GM18520 (cell line): Measurements from ENCODE around the gene NEU3.
"Not testable (repeated sequence)": the region's sequence is repeated elsewhere in the genome, so short reads cannot be mapped to it uniquely, and the experiment has no call there.

Experiments used
- ATAC-seq: cut with Tn5 transposase; IDR thresholded peaks from one replicate; pipeline ENCODE4 v1.9.1; 2021; ENCODE audit not compliant: unreplicated experiment

The NEU3 gene, protein sequence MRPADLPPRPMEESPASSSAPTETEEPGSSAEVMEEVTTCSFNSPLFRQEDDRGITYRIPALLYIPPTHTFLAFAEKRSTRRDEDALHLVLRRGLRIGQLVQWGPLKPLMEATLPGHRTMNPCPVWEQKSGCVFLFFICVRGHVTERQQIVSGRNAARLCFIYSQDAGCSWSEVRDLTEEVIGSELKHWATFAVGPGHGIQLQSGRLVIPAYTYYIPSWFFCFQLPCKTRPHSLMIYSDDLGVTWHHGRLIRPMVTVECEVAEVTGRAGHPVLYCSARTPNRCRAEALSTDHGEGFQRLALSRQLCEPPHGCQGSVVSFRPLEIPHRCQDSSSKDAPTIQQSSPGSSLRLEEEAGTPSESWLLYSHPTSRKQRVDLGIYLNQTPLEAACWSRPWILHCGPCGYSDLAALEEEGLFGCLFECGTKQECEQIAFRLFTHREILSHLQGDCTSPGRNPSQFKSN

DNA sequence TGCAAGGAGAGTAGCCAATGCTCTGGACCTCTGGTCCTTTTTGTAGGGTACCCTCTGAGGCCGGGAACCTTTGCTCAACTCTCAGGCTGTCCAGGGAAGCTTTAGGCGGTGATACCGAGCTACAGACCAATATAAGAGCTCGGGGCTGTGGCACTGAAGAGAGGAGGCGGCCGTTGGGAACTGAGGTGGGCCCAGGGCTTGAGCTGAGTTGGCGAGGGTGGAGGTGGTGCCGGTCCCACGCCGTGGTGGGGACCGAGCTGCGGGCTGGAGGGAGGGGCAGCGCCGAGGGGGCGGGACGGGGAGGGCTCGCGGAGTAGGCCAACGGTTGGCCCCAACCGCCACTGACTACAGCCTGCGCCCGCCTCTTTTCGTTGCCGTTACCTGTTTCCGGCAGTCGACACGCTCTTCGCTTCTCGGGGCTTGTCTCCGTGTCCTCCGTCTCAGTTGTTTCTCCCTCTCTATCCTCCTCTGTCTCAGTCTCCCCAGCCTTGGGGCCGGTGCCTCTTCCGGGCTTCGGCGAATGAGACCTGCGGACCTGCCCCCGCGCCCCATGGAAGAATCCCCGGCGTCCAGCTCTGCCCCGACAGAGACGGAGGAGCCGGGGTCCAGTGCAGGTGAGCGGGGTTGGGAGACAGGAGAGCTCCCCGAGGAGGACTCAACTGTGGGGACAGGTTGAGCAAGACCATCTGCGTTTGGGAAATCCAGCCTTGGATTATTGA, at the start of gene NEU3:
Gene NEU3, plus strand, starts transcription at position 393 of the 719 bp plus-strand sequence. Its CDS starts 128 bp downstream, at position 521.
- peak; percentile 75 for ATAC-seq

DNA sequence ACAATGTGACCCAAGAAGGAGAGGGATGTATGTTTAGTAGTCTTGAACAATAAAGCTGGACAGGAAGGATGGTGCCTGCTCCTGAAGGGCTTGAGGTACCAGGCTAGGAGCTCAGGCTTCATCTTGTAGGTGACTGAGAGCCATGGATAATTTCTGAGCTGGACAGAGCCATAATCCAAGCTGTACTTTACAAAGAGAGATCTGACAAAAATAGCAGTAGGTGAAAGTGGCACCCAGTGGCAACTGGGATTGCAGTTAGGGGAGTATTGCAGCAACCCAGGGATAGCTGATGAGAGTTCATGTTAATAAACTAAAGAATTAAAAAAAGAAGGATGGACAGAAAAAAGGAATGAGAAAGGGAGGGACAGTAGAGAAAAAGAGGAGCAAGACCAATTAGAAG, 47.2 kb upstream of the NEU3 start:
- no peak for ATAC-seq

DNA sequence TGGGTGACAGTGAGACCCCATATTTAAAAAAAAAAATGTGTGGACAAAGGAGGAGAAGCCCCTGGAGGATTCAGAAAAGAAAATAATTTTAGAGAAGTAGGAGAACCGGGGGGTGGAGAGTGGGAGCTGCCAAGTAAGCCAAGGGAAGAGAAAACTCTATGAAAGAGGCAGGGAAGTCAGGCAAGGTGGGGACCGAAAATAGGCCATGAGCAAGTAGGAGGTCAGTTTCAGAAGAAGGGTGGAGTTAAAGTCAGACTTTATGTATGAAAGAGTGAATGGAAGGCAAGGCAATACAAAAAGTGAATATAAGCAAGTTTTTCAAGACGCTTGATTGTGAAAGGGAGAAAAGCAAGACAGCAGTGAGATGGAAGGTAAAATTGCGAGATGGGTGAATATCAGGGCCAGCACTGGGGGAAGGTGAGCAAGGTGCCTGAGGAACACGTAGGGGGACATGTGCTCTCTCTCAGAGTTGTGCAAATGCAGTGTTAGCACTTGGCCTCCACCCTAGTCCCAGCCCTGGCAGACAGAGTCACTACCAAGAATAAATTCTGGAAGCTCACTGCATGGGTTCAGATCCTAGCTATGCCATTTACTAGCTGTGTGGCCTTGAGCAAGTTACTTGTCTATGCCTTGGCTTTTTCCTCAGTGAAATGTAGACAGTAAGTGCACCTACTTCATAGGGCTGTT, 46.5 kb upstream of the NEU3 start:
- no peak for ATAC-seq

DNA sequence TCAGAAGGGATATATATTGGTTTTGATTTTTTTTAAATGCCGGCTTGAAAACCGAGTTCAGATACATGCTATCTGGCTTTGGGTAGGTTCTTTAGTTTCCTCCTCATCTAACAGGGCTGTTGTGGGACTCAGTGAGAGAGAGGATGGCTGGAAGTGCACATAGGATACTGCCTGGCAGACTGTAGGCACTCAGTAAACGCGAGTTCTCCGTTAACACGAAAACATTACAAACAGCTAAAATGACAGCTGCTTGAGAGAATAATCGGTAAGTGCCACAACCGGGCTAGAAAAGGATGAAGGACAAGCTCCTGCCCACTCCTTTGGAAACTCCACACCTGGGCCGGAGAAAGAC, 40.2 kb upstream of the NEU3 start:
- ATAC-seq: no peak

DNA sequence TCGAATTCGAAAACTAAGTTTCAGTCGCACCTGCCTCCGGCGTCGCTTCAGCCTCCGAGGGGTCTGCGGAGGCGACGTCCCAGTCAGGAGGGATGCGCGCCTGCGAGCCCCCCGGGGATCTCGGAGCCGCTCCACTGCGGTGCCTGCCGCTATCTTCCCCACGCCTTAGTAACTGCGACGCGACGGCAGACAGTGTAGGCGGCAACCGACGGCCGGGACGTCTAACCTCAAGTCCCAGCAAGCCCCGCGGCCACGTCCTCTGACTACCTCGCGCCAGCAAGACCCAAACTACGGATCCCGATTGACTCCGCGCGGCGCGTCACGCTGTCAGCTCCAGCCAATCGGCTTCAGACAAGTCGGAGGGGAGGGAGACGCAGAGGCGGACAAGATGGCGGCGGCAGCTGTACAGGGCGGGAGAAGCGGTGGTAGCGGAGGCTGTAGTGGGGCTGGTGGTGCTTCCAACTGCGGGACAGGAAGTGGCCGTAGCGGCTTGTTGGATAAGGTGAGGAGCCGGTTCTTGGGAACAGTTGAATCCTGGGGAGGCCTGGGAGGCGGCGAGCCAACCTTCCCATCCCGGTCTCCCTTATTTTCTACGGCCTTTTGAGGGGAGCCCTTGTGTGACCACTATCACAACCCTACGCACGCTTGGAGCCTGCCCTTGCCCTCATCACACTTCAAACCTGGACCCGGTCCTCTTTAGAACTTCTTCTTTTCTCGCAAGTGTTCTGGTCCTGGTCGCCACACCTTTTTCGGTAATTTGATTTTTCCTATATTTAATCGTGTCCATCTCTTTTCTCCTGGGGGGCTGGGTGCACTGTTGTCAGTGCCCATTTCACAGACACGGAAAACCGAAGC, 39.6 kb upstream of the NEU3 start, which contains the start of the genes SPCS2 and XRRA1:
Gene SPCS2, plus strand, starts transcription at position 369 of the 855 bp plus-strand sequence. Its CDS starts 20 bp downstream, at position 389.
Gene XRRA1, minus strand, starts transcription at position 194 of the 855 bp plus-strand sequence. CDS start 8,213 bp downstream, outside the sequence.
- ATAC-seq: peak; percentile 90

DNA sequence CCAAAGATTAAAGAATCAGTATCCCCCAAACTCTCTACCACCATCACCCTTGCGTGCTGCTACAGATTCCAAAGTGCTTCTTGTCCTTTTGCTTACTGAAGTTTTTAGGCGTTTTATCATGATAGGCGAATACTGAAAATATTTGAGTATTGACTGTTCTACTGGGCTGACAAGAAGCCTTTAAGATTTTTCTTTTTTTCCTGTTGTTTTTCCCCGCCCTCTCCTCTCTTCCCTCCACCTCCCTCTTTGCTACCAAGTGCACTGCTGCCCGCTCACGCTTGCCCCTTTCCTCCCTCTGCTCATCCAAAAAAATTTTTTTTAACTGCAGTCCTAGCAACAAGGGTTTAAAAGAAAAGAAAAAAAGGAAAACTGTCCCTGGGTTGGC, 39.0 kb upstream of the NEU3 start:
- no peak for ATAC-seq

DNA sequence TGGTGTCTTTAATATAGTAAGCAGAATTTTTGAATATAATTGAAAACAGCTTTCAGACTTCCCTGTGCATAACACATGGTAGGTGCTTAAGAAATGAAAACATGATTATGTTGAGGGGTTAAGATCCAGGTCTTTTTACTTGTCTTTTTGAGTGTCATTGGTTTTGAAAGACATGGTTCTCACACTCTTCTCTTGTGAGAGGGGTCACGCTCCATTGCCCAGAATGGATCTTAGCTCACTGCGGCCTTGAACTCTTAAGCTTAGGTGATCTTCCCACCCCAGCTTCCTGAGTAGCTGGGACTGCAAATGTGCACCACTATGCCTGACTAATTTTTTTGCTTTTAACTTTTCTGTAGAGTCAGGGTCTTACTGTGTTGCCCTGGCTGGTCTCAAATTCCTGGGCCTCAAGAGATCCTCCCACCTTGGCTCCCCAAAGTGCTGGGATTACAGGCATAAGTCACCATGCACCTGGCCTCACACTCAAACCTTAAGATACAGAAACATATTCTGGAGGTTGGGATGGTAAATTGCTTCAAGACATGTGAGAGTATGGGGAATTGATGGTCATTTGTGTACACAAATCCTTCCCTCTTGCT, 38.3 kb upstream of the NEU3 start:
- ATAC-seq: no peak

DNA sequence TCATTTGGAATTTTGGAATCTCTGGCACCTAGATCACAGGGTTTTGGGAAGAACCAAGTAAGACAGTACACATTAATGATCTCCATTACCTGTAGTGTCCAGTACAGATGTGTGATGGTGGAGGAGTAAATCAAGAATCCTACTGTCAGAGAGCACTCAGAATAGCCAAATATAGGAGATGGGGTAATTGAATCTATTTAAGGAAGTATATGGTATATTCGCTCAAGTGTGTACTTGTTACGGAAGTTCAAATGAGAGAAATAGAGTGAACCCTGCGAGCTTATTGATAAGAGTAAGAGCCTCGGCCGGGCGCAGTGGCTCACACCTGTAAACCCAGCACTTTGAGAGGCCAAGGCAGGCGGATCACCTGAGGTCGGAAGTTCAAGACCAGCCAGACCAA, 37.5 kb upstream of the NEU3 start:
- ATAC-seq: no peak

DNA sequence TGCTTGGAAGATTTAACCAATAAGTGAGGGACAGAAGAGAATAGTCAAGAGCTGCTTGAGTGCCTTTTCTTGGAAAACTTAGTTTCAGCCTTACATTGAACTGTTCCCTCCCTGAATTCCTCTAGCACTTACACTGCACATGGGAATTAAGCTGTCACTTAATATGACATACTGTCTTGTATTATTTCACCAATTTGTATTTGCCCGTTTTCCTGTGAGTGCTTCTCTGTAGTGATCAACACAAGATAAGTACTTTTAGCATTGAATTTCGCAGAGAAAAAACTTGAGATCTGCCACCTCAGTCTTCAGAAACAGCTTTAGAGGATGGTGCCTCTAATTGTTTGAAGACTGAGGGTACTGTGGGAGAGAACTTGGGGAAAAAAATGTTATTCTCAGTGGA, 36.0 kb upstream of the NEU3 start:
- ATAC-seq: no peak

DNA sequence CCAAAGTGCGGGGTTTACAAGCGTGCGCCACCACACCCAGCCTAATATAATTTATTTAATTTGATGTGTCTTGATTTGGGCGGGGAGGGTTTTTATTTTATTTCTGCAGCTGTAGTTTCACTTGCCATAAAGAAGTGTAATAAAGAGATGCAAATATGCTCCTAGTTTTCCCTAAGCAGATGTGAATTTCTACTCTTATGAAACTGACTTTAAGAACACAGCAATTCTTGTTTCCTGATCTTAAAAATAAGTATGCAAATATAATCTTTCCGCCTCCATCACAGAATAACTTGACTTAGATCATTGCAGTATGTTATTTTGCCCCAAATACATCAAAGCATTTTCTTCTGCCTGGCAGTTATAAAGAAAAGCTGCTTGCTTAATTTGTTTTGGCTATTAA, 35.3 kb upstream of the NEU3 start:
- no peak for ATAC-seq

DNA sequence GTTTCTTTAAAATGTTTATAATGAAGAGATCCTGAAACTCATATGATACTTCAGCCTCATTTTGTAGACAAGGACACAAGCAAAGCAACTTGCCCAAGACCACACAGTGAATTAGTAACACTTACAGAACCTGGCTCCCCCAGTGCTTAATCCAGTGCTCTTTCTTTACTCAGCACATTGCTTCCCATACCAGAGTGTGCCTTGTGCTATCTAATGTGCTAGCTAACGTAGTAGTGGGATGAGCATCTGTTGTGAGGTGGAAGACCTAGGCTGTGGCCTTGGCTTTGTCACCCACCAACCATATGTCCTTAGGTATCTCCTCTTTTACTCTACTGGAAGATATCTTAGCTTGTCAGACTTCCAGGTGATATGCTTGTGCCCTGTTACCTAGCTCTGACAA, 34.5 kb upstream of the NEU3 start:
- ATAC-seq: no peak

DNA sequence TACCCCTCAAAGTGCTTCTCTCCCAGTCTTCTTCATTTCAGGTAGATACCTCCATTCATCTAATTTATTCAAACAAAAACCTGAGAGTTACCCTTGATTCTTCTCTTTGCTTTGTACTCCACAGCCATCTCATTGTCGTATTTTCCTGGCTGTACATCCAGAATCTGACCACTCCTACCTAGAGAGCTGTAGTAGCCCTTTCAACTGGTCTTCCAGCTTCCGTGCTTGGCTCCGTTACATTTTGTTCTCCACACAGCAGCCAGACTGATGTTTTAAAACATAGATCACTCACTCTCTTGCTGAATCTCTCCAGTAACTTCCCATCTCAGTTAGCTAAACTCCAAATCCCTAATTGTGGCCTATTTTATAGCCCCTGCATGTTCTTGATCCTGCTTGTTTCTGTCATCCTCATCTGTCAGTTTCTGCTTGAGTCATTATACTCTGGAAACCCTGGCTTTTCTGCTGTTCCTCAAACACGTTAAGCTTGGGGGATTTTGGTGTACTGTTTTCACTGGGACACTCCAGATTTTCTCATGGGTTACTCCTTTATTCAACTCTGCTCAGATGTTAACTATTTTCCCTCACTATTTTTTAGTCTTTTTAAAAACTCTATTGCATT, 32.2 kb upstream of the NEU3 start:
- ATAC-seq: no peak

DNA sequence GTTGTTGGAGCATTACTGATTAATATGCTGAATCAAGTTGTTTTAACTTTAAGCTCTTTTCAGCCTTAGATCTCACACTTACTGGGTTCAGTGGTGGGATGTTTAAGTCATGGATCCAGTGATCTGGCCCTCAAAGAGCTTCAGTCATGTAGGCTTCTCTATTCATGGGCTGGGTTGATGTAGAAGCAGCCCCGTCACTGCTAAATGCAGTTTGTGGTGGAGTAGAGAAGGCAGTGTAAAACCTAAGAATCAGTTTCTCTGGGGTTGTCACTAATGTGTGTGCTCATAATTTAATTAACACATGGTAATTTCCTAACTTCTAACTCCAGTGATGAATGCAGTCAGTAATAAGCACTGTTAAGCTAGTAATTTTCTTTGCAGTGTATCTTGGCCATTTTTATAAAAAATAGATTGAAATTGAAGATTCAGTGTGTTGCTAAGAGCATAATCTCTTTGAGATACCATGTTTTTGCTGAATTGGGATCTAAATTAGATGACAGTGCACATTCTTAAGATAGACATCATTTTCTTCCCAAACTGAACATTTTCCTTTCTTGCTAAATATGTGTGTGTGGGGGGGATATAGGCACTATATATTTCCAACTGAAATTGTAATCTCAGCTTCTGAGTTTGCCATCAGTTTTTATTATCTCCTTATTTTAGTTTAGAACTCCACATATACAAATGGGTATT, 30.6 kb upstream of the NEU3 start:
- no peak for ATAC-seq

DNA sequence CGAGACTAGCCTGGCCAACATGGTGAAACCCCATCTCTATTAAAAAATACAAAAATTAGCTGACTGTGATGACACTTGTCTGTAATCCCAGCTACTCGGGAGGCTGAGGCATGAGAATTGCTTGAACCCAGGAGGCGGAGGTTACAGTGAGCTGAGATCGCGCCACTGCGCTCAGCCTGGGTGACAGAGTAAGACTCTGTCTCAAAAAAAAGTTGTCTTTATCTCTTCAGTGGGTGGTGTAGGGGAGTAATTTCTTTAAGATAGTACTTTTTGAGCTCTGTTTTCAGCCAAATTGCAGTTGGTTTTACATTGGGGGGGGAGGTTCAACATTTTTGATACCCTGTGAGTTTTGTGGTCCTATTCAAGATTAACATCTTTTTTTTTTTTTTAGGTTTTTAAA, 28.6 kb upstream of the NEU3 start:
- ATAC-seq: not testable (repeated sequence)

DNA sequence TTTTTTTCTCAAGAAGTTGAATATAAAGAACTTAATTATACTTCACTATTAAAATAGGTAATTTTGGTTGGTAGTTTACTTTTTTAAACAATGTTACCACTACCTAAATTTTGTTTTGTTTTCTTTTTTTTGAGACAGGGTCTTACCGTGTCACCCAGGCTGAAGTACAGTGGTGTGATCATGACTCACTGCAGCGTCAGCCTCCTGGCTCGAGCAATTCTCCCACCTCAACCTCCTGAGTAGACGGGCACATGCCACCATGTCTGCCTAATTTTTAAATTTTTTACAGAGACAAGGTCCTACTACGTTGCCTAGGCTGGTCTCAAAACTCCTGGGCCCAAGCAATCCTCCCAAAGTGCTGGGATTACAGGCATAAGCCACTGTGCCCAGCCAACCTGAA, 22.1 kb upstream of the NEU3 start:
- no peak for ATAC-seq

DNA sequence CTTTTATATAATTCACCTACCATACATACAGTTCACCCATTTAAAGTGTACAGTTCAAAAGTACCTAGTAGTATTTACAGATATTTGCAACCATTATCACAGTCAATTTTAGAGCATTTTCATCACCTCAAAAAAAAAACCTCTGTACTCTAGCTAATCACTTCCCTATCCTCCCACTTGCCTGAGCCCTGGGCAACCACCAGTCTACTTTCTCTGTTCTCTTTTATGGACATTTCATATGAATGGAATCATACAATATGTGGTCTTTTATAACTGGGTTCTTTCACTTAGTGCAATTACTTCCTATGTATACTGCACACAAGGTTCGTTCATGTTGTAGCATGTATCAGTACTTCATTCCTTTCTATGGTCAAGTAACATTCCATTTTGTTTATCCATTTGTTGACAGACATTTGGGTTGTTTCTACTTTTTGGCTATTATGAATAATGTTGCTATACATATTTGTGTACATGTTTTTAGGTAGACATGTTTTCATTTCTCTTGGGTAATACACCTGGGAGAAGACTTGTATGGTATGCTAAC, 17.8 kb upstream of the NEU3 start:
- no peak for ATAC-seq

DNA sequence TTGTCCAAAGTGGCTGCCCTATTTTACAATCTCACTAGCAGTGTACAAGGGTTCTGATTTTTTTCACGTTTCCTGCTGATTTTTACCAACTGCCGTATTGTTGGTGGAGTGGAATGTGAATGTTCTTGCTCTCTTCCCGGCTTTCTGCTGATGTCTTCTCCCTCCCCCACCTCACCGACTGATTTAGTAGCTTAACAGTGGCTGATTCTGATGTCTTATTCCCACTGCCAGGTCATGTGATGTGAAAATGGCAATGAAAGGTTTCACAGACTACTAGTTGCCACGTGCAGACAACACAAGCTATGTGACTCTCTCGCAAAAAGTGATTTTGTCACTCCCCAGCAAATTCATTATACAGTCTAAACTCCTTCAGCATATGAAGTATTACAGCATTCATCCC, 17.3 kb upstream of the NEU3 start:
- no peak for ATAC-seq

DNA sequence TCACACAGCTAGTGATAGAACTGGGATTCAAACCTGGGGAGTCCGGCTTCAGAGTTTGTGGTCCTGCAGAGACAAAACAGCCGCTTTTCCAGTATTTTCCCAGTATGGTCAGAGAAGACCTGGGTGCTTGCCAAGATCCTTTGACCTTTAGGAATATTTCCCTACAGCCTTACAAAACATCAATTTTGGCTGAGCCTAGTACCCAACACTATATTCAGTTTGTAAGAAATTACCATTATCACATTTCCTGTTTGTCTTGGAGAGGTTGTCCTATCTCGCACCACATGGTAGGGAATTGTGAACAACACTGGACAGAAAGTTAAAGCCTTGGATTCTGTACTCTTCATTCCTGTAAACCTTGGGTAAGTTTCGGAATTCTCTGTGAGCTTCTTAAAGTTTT, 10.7 kb upstream of the NEU3 start:
- no peak for ATAC-seq

DNA sequence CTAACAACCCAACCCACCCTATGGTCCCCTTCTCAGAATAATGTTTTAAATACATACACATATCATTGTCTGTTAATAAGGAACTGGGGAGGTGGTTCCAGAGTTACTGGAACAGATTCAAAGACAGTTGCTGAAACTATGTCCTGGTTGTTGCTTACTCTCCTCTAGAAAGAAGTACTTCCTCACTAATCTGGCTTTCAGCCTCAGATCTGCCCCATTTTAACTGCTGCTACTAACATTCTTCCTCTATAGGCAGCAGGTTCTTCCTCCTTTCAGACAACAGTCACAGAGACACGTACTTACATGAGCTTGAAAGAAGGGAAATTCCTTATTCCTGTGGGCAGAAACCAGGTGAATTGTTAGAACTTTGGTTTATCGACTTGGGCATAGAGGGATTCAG, 8.1 kb upstream of the NEU3 start:
- no peak for ATAC-seq
